Neutrophil (primary cell): ENCODE data around the gene CRNKL1.
A peak's percentile ranks its signal among the peaks of the same experiment; 100 is the strongest.

Experiments
- H3K27ac ChIP-seq: fragments of 200-600 bp; sonication (generic); 2 replicates; pipeline ENCODE4 v1.5.1; 2016; ENCODE audit warnings: mild to moderate bottlenecking, moderate library complexity
- H3K27me3 ChIP-seq: fragments of 200-600 bp; sonication (generic); 2 replicates; pipeline ENCODE4 v1.6.0; 2016; ENCODE audit warnings: mild to moderate bottlenecking
- H3K36me3 ChIP-seq: fragments of 200-600 bp; sonication (generic); 2 replicates; pipeline ENCODE4 v1.5.1; 2017
- H3K4me1 ChIP-seq, 2 experiments: fragments of 200-600 bp in 1 of 2; sonication (generic) in 1 of 2; 1 replicate in 1 of 2; 2 replicates in 1 of 2; pipeline versions ENCODE4 v1.5.1 to v1.6.1; 2013 to 2016; ENCODE audit warnings: low read depth in 1 of 2, low read length in 1 of 2, mild to moderate bottlenecking in 1 of 2, moderate library complexity in 1 of 2; ENCODE audit not compliant: control insufficient read depth in 1 of 2, insufficient read depth in 1 of 2
- H3K4me3 ChIP-seq, 2 experiments: fragments of 200-600 bp in 1 of 2; sonication (generic) in 1 of 2; 1 replicate in 1 of 2; 2 replicates in 1 of 2; pipeline ENCODE4 v1.5.1; 2013 to 2016; ENCODE audit warnings: low read depth in 1 of 2, low read length in 1 of 2, mild to moderate bottlenecking in 1 of 2, moderate library complexity in 1 of 2
- H3K9me3 ChIP-seq: fragments of 200-600 bp; sonication (generic); 2 replicates; pipeline ENCODE4 v1.5.1; 2016
- TF ChIP-seq, protein P1 (sequence below): fragments of 200-600 bp; sonication (generic); IDR thresholded peaks from 2 replicates; pipeline ENCODE4 v1.5.1; 2016; ENCODE audit warnings: antibody characterized with exemption

CRNKL1 gene

DNA sequence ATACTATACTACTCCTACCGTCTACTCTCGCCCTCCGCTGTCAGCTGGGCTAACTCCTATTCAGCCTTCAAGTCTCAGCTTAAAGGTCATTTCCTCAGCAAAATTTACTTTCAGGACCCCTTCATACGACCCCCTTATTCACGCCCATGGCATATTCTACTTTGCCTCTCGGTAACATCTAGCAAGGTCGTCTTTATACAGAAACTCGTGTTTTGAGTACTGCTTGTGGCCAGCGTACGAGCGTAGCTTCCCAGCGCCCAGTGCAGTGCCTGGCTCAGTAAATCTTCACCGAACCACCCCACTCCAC, 546 bp downstream of the CRNKL1 start:
- TF ChIP-seq, protein P1, sequence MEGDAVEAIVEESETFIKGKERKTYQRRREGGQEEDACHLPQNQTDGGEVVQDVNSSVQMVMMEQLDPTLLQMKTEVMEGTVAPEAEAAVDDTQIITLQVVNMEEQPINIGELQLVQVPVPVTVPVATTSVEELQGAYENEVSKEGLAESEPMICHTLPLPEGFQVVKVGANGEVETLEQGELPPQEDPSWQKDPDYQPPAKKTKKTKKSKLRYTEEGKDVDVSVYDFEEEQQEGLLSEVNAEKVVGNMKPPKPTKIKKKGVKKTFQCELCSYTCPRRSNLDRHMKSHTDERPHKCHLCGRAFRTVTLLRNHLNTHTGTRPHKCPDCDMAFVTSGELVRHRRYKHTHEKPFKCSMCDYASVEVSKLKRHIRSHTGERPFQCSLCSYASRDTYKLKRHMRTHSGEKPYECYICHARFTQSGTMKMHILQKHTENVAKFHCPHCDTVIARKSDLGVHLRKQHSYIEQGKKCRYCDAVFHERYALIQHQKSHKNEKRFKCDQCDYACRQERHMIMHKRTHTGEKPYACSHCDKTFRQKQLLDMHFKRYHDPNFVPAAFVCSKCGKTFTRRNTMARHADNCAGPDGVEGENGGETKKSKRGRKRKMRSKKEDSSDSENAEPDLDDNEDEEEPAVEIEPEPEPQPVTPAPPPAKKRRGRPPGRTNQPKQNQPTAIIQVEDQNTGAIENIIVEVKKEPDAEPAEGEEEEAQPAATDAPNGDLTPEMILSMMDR = no peak

DNA sequence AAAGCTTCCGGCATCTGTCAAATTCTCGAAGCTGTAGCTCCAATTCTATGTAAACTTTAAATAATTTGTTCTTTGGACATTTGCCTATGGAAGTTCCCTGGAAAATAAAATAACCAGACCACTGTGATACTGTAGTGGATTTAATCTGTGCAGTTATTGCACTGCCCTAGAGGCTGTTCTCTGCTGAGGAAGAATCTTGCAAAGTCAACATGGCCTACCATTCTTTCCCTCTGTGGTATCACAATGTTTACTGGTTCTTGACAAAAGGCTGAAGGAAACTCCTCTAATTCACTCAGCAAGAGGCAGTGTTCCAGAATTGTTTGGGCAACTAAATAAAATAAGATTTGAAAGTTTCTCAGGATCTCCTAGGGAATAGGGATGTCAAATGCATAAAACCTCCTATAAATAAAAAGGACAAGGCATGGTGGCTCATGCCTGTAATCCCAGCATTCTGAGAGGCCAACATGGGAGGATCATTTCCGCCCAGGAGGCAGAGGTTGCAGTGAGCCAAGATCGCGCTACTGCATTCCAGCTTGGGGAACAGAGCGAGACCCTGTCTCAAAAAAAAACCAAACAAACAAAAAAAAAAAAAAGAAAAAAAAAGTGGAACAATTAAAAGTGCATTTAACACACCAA, 12.4 kb downstream of the CRNKL1 start:
- H3K27me3 ChIP-seq = no peaks in the 10 kb centered on the region

More for the DNA sequence above, 546 bp downstream of the CRNKL1 start:
- H3K9me3 ChIP-seq = no peaks in the 10 kb centered on the region
- H3K36me3 ChIP-seq = peaks cover 43% of the 10 kb centered on the region
- H3K4me1 ChIP-seq = peaks cover 33% of the 10 kb centered on the region in 2 experiments
- H3K27me3 ChIP-seq = no peaks in the 10 kb centered on the region
- peak overlapping the region; percentile 95 for H3K27ac ChIP-seq
- H3K4me3 ChIP-seq = peak overlapping the region; percentile 78 to 91

DNA sequence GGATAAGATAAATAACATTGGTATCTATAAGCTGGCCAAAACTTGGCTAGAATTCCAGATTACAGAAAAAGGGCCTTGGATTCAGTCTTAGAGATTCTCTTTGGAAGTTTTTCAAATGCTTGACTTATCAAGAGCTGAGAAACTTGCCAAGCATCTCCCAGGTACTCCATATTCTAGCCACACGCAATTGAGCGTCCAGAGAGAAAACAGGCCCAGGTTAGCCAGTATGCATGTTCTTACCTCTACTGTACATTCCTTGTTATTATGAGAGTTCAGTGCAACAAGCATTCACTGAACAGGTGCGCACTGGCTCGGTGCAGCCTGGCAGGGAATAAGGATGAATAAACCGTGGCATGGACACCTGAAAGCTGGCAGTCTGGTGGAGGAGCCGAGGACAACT, 13.7 kb downstream of the CRNKL1 start:
- H3K27ac ChIP-seq = no peak overlapping the region
- no peaks in the 10 kb centered on the region for H3K4me1 ChIP-seq
- H3K9me3 ChIP-seq = peaks cover 4% of the 10 kb centered on the region
- TF ChIP-seq, protein P1 = no peak
- H3K36me3 ChIP-seq = peaks cover 100% of the 10 kb centered on the region
- no peak overlapping the region for H3K4me3 ChIP-seq
- no peaks in the 10 kb centered on the region for H3K27me3 ChIP-seq

More for the DNA sequence above, 12.4 kb downstream of the CRNKL1 start:
- H3K4me3 ChIP-seq = no peak overlapping the region
- peaks cover 4% of the 10 kb centered on the region for H3K9me3 ChIP-seq
- H3K27ac ChIP-seq = no peak overlapping the region
- peaks cover 100% of the 10 kb centered on the region for H3K36me3 ChIP-seq
- TF ChIP-seq, protein P1 = no peak
- no peaks in the 10 kb centered on the region for H3K4me1 ChIP-seq

DNA sequence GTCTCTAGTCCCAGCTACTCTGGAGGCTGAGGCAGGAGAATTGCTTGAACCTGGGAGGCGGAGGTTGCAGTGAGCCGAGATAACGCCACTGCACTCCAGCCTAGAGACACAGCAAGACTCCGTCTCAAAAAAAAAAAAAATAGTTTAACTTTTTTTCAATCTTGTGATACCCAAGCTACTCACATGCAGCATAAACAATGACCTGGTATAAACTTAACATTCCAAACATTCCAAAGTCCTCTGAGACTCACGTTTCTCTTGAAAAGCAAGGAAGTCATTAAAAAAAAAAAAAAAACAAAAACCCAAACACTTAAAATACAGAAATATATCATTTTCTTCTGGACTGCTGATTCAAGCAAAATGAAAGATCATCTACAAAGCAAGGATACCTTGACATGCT, 14.3 kb downstream of the CRNKL1 start:
- Histone ChIP-seq H3K27ac (no peak overlapping the region), H3K27me3 (no peaks in the 10 kb centered on the region), H3K4me3 (no peak overlapping the region), H3K9me3 (peaks cover 4% of the 10 kb centered on the region), H3K36me3 (peaks cover 100% of the 10 kb centered on the region), H3K4me1 (no peaks in the 10 kb centered on the region)
- TF ChIP-seq, protein P1 = no peak

DNA sequence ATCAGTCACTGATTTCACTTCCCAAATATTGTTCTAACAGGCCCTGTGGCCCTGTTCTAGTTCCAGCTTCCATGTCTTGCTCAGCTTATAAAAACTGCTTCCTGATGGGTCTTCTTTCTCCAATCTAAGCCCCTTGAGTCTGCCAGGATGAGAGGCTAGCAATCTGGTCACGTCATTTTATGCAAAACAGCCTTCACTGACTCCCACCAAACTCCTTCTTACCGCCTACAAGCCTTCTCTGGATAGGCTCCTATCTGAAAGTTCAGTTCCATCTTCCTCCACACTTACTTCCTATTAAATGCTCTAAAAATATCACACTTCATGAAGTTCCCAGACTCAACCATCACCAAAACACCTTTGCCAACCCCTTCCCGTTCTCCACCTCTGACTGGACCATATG, 15.5 kb downstream of the CRNKL1 start:
- Histone ChIP-seq H3K9me3 (peaks cover 4% of the 10 kb centered on the region), H3K4me1 (no peaks in the 10 kb centered on the region), H3K27me3 (no peaks in the 10 kb centered on the region), H3K36me3 (peaks cover 100% of the 10 kb centered on the region), H3K27ac (no peak overlapping the region), H3K4me3 (no peak overlapping the region)
- TF ChIP-seq, protein P1 = no peak

DNA sequence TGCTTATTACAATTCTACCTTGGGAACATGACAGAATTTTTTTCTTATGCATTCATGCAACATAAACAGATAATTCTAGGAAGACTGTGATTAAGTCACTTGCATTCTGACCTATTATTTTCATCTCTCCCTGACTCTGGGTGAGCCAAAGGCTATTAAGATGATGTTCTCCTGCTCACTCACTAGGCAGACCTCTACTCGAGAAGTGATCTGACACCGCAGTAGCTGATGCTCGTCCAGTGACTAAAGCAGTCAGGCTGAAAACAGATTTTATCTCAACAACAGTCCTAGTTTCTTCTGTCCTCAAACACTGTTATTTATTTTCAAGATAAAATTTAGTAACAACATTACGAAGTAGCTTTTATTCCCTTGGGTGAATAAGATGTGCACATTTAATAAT, 17.8 kb downstream of the CRNKL1 start:
- Histone ChIP-seq H3K36me3 (peaks cover 94% of the 10 kb centered on the region), H3K9me3 (peaks cover 4% of the 10 kb centered on the region), H3K27me3 (no peaks in the 10 kb centered on the region), H3K4me3 (no peak overlapping the region), H3K4me1 (no peaks in the 10 kb centered on the region), H3K27ac (no peak overlapping the region)
- TF ChIP-seq, protein P1 = no peak
